ENCODE measurements around the gene ARFGAP3.

The ARFGAP3 gene

DNA sequence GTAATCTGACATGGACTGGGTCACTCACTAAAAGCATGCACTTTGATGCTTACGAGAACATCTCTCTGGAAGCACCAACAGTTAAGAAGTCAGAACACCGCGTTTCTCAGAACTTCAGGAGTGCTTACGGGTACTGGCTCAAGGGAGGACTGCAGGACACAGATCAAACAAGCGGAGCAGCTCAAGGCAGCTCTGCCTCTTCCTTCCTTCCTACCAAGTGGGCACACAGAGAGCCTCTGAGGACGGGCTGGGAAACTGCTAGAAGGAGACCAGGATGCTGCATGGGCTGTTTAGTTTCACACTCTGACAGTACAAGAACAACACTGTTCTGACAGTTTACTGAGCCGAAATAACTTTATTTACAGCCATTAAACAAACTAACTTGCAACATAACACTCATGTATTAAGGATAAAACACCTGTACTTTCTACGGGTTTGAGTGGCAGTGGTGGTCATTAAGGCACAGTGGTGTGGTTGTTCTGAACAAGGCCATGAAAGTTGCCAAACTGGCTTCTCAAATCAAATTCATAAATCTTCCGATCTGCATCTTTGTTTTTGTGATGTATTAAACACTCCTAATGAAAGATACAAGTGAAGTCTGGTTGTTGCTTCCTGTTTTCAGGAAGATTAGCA, 37.5 kb downstream of the ARFGAP3 start:
- no peak for DNase-seq (ENCODE audit: low read depth in 2 of 2)

DNA sequence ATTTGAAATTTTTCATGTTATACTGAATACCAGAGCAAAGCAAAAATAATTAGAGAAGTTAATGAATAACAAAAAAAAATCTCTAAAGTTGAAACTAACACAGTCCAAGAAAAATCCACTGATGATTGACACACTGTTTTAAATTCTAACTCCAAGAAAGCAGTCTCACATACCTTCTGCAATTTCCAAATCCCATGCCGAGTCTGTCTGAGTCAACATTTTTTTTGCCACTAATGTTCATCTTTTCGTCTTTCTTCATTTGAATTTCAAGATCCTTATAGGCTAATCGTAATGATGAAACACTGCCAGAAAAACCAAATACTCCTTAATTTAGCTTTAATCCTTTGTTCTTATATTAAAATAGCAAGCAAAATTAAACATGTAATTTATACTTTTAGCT, 39.5 kb downstream of the ARFGAP3 start:
- no peak for DNase-seq (ENCODE audit: low read depth in 2 of 2)

DNA sequence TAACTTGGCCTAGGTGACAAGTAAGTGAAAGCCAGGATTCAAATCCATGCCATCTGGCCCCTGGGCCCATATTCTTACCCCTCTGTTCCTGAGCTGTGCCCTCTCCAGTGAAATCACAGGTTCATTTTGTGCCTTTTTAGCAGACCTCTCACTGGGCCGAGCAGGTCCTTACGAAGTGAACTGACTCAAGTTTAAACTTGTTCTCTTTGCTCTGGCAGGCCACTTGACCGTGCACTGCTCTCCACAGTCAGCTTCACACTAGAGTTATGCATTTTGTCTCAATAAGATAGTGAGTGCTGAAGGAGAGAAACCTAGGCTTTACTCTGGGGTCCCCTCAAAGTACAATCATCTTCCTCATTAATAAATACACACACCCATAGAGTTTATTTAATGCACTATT, 40.7 kb downstream of the ARFGAP3 start:
- DNase-seq (ENCODE audit: low read depth in 2 of 2) = no peak

DNA sequence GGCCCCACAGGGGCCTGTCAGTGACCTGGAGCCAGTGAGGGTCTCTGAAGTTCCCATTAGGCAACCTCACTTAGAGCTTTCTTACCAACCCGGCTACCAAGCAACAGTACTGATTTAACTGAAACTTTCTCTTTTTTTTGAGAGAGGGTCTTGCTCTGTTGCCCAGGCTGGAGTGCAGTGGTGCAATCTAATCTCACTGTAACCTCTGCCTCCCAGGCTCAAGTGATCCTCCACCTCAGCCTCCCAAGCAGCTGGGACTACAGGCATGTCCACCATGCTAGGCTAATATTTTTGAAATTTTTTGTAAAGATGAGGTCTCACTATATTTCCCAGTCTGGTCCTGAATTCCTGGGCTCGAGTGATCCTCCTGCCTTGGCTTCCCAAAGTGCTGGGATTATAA, 42.5 kb downstream of the ARFGAP3 start:
- DNase-seq (ENCODE audit: low read depth in 2 of 2) = no peak

DNA sequence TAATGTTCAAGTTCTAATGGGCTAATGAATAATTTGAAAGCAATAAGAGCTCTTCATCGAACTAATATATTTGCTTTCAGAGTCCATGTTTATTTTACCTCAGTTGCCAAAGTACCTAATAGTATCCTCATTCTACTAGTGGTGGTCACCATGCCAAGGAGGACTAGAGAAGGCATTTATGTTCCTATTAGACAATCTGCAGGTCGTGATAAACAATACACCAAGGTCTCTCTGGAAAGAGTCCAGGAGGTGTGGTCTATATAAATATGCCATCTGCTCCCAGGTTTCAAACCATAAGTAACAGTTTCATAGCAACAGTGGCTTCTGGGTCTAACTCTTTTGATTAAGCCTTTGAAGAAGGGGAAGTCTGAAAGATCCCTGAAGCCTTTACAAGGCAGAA, 42.9 kb downstream of the ARFGAP3 start:
- no peak for DNase-seq (ENCODE audit: low read depth in 2 of 2)

DNA sequence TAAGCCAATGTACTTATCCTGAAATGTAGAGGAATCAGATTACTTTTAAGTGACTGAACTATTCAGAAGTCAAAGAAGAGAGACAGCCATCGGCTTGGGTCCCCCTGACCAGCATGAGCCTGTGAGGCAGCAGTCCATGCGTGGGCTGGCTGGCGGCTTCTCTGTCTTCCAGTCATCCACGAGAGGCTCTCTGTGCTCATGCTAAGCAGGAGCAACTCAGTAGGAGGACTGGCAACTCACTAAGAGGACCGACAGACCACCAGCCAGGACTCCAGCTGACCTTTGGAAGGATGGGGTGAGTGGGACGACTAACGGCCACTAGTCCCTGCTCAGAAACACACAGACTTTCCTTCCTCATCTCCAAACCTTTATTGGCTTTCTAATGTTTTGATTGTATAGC, 43.6 kb downstream of the ARFGAP3 start:
- DNase-seq (ENCODE audit: low read depth in 2 of 2) = no peak

DNA sequence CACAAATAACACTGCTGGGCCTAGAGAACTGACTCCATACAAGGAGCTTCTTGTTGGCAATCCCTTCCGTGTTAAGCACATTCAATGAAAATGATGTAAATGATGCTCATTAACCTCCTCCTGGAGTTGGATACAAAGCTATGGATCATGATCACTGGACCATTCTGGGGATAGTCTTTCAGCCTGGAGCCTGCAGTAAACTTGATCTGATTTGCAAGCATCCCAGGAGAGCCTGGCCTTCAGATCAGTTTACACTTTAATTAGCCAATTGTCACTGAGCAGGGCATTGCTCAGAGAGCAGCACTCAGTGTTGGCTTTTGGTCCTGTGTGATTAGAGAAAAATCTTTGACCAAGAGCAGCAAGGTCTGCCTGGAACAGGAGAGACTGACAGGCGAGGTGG, 45.6 kb downstream of the ARFGAP3 start:
- DNase-seq (ENCODE audit: low read depth in 2 of 2) = no peak

- no peak for DNase-seq (ENCODE audit: low read depth in 2 of 2)
Measured at GRCh38 chr22:42808521-42808920, 48.6 kb downstream of the ARFGAP3 start.

- no peak for DNase-seq (ENCODE audit: low read depth in 2 of 2)
Measured at GRCh38 chr22:42807185-42807584, 49.9 kb downstream of the ARFGAP3 start.

DNA sequence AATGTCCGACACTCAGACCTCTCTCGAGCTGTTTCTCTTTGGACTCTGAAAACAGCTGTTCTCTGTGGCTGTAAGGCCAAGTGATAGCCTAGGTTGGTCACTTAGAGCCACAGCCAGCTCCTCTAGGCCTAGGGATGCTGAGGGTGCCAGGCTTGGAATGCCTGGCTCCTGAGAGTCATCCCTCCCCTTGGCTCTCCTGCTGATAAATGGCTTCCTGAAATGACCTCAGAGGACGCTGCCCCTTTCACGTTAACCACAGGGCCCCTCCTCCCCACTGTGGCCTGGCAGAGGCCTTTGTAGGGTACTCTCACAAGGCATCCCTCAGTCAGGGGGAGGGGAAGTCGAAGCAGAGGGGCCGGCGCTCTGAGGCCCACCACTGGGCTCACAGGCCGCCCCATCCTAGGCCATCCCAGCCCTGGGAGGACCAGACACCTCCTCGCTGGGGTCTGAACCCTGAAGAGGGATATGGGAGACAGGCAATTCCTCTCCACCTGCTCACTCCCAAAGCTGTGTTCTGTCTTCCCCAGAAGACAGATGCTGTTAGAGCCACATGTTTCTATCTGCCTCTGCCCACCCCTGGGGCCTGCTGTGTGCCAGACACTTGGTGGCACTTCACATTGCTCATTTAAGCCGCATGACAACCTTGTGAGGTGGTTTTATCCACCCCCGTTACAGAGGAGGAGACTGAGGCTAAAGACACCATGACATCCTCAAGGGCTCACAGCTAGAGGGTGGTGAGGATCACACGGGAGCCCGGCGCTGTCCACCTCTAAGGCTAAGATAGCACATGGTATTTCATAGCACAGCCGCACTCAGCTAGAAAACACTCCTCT, 50.9 kb downstream of the ARFGAP3 start:
- no peak for DNase-seq (ENCODE audit: low read depth in 2 of 2)

- no peak for DNase-seq (ENCODE audit: low read depth in 2 of 2)
Measured at GRCh38 chr22:42805016-42805997, 51.8 kb downstream of the ARFGAP3 start.

GRCh38 chr22:42803389-42803788, 53.7 kb downstream of the ARFGAP3 start:
- no peak for DNase-seq (ENCODE audit: low read depth in 2 of 2)

GRCh38 chr22:42801252-42802080, 55.6 kb downstream of the ARFGAP3 start:
- DNase-seq (ENCODE audit: low read depth in 2 of 2) = no peak

DNA sequence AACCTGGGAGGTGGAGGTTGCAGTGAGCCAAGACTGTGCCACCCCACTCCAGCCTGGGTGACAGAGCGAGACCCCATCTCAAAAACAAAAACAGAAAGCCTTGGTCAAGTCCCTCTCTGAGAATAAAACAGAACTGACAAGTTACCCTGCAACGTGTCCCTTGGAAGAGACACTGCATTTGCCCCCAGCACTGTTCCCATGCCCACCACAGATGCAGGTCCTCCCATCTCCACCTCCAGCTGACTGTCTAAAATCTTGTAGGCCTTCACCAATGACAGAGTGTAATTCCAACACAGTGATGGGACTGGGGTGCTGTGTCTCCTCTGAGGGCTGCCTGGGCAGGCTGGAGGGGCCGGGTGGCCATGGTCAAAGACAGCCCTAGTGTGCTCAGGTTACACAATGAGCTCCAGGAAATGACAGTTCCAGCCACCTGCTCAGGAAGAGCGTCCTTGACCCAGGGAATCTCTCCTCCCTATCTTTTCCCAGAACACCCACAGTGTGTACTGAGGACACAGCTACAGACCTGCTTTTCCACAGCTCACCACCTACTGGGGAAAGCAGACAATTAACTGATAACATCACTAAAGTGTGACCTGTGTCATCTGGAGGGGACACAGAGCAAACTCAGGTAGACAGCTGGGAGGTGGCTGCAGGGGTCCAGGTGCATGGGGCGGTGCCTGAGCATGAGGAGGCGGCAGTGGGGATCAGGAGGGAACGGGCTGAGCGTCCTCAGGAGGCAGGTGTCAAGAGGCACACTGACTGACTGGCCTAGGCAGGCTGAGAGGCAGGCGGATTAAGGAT, 56.4 kb downstream of the ARFGAP3 start:
- DNase-seq (ENCODE audit: low read depth in 2 of 2) = no peak

DNA sequence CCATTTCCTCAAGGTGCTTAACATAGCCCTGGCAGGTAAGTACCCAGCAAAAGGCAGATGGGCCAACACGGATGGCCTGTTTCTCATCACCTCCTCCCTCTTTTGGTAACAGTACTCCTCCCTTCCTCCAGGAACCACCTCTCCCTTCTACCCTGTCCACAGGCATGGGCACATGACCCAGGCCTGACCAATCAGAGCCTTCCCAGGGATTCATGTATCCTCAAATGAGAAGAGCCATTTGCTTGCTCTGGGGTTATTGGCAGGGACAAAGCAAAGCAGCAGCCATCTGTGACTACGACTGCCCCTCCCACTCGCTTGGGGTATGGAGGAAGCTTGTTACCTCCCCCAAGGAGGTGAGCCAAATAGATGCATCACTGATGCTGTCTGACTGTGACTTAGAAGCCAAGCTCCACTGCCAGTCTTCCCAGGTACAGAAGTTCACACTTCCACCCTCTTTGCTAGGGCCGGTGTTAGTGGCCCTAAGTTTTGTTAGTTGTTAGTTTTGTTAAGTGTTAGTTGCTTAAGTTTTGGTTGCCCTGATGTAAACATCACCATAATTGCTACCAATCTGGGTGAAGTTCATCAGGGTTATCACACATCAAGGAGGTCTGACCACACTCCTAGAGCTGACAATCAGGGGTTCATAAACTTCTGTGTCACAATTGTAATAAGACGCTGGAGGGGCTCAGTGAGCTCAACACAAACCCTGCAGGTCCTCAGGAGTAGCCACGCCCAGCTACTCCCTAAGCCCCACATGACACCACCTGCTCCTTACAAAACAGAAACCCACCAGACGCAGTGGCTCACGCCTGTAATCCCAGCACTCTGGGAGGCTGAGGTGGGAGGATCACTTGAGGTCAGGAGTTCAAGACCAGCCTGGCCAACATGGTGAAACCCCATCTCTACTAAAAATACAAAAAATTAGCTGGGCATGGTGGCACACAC, 57.3 kb downstream of the ARFGAP3 start:
- no peak for DNase-seq (ENCODE audit: low read depth in 2 of 2)

GRCh38 chr22:42799061-42799460, 58.0 kb downstream of the ARFGAP3 start:
- no peak for DNase-seq (ENCODE audit: low read depth in 2 of 2)

GRCh38 chr22:42797011-42797410, 60.1 kb downstream of the ARFGAP3 start:
- no peak for DNase-seq (ENCODE audit: low read depth in 2 of 2)

- no peak for DNase-seq (ENCODE audit: low read depth in 2 of 2)
Measured at GRCh38 chr22:42796081-42796480, 61.0 kb downstream of the ARFGAP3 start.

Measured in stimulated activated CD4-positive, alpha-beta T cell treated with anti-CD3 and anti-CD28 coated beads, Interleukin-12 subunit alpha, Interleukin-12 subunit beta, amount 100 ng/mL, for 24 hours (primary cell).